Mucosa of gallbladder (tissue), 1 donor: ENCODE measurements around the gene TAS1R2. TPM values are rescaled to one million over a fixed set of nuclear protein-coding genes. Genes with fewer than 3 reads are reported as not detected.

Experiments used
- DNase-seq: peaks from one replicate; pipeline ENCODE4 v3.0.0-alpha.2; 2020; ENCODE audit warnings: low spot score
- total RNA-seq: library from RNA; stranded (reverse); gene quantifications from one replicate; pipeline ENCODE4 v1.2.1, GENCODE V29; 2021
- donor health status: DM: no; HTN: no; CAD: no.

The TAS1R2 gene
- total RNA-seq, 1 donor from 2014 or later, result not detected

DNA sequence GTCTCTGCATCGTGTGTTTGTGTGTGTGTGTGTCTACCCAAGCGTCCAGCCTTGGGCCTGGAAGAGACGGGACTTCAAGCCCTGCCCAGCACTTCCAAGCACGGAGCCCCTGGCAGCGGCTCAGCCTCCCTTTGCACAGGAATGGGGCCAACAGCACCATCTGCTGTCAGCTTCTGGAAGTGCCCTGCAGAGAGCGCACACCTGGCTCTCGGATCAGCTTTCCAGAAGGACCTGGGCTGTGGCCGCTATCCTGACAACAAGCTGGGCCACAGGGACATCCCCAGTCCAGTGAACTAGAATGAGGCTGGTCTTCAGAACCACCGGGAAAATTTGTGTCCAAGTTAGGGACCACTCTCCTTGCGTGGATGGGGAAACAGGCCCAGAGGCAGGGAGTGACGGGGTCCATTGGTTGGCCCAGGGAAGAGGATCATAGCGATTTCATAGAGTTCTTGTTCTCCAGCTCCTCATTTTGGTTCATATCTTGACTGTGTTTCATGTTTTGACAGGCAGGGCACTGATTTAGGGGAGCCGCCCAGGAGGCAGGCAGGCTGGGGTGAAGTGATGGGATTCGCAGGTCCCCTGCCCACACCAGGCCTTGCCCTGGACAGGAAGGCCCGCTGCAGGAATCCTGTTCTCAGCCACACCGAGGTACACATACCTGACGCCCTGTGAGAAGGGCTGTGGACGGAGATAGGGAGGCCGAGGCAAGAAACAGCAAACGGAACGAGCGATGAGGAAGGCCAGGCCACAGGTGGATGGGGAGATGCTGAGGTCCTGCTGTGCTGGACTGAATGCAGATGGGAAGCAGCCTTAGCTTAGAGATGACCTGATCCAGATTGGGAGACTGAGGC, 38.4 kb downstream of the TAS1R2 start:
- peak; percentile 69 for DNase-seq

DNA sequence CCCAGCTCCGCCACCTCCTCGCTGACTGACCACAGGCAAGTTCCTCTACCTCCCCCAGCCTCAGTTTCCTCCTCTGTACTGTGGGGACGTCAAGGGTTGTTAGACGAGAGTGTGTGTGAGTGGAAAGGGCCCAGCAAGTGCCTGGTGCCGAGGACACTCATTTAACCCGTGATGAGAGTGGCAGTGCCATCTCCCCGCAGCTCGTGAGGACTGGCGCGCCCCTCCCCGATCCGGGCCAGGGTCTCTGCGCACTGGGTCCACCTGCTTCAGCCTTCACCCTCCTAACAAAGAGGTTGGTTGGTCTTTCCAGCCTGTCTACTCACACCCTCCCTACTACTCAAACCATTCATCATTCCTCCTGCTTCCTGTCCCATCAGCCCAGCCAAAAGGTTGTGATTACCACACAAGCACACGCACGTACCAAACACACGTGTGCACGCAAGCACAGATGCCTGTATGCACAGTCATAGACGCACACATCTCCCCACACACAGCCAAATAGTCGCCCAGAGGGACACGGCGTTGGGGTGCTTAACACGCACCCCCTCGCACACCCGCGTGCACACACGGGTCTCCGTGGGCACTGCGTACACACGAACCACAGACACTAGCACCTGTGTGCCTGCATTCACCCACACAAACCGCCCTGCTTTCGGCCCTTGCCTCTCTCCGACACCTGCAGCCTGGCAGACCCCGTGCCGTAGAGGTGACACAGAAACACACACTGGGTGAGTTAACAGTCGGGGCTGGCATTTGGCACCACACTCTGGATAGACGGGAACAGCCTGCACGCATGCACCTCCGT, 39.3 kb downstream of the TAS1R2 start:
- DNase-seq, result no peak

- DNase-seq, result no peak
Observed at GRCh38 chr1:18819203-18819602, 40.3 kb downstream of the TAS1R2 start.

DNA sequence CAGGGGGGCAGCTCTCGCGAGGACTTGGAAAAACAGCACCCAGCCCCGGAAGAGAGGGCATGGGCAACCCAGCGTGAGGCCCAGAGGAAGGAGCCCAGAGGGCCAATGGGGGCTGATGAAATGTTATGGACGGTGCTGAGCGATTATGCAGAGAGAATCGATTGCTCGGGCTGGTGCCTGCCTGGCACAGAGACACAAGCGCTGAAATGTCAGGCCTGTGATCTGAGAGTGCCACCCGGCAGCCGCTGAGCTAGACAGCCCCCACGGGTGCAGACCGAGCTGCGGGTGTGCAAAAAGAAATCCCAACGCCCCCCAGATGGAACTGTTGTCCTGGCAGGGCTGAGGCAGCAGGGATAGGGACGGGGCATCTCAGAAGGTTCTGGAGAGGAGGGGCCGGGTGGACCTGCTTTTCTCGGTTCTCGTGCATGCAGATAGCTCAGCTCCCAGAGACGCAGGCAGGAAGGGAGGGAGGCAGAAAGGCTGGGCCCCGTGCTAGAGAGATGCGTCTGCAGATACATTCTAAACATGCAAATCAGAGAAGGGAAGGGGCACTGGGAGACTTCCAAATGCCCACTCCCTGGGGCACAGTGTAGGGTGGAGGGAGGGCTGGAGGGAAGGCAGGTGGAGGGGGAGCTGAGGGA, 41.5 kb downstream of the TAS1R2 start:
- no peak for DNase-seq

GRCh38 chr1:18817316-18817715, 42.1 kb downstream of the TAS1R2 start:
- no peak for DNase-seq

DNA sequence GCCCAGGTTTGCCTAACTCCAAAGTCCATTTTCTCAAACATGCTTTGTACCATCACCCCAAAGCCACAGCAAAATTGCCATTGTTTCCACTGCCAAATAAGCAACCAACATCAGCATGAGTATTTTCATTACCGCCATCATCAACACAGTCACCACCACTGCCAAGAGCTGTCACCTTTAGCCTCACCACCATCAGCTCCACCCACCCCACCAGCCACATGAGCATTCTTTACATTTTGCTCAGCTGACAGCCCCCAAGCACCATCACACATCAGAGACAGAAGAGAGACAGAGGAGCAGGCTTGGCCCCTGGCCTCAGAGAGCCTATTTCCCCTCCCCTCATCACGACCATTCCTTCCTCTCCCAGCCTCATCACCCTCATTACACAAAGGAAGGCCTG, 42.7 kb downstream of the TAS1R2 start:
- DNase-seq, result no peak

DNA sequence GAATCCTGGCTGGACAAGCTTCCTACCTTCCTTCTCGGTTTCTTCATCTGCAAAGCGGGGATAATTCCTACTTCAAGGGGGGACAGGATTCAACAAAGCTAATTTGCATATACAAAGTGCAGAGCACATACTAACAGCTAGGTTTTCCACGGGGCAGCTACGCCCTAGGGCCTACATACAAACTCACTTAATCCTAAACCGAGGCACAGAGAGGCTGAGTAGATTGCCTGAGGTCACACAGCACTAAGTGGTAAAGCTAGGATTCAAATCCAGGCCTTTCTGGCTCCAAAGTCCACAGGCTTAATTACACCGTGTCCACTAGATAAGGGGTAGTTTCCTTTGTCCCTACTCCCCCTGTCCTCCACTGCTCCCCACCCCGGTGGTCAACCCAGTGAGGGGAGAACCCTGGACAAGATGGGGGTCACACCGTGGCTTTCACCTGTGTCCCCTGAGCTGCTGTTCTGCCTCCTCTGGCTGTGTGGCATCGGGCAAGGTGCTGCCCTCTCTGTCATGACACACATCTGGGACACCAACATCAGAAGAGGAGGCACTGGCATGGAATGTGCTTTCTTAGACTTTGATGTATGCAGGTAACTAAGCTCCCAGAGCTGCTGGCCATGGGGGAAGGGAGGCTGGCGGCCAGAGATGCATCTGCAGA, 44.5 kb downstream of the TAS1R2 start:
- DNase-seq, result no peak

GRCh38 chr1:18814425-18814824, 45.0 kb downstream of the TAS1R2 start:
- no peak for DNase-seq

- no peak for DNase-seq
Observed at GRCh38 chr1:18812453-18812939, 47.0 kb downstream of the TAS1R2 start.

GRCh38 chr1:18811733-18812452, 47.6 kb downstream of the TAS1R2 start:
- no peak for DNase-seq

DNA sequence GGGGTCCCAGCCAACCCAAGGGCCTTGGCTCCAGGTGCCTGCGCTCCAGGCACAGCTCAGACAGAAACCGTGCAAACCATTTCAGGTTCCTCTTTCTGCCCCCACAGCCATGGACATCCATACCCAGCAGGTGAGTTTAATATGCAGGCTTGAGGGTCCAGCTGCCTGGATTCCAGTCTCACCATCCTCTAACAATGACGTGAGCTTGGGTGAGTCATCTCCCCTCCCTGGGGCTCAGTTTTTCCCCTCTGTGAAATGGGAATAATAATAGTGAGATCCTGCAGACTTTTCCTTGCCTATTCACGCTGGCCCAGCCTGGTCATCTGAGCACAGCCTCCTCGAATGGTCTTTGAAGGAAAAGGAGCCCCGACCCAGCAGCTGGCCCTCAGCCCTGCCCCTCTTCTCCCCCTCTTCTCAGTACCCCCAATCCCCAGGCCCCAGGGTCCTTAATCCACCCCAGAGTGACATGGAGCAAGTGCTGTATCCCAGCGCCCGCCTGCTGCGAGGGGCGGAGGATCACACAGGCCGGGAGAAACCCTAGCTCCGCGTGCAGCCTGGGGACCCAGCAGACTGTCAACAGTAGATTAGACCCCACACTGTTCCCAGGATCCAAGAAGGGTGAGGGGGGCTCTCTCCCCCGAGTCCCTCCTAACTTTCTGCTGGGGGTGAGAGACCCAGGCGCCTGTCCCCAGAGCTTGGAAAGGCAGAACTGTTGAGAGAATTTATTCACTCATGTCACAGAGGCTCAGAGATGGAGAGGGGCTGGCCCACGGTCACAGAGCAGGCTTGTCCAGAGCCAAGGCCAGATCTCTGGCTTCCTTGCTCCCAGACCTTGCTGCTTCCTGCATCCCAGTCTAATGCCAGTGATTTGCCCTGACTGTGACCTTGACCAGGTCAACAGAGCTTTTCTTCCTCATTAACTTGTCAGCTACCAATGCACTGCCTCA, 49.2 kb downstream of the TAS1R2 start:
- no peak for DNase-seq

DNA sequence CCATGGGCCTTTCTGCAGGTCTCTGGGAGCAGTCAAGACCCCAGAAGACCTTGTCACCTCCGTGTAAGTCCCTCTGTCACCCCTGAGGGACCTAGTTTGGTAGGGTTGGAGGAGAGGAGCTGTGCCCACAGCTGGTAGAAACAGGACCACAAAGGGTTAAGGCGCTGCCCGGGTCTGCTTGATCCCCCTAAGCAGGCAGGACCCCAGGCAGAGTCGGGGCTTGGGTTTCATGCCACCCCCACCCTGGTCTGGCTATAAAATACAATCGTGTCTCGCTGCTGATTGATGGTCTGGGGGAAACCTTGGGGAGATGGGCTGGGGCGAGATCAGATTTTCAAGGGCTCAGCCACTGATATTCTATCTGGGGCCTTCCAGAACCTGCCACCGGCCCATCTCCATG, 50.9 kb downstream of the TAS1R2 start:
- DNase-seq, result no peak

DNA sequence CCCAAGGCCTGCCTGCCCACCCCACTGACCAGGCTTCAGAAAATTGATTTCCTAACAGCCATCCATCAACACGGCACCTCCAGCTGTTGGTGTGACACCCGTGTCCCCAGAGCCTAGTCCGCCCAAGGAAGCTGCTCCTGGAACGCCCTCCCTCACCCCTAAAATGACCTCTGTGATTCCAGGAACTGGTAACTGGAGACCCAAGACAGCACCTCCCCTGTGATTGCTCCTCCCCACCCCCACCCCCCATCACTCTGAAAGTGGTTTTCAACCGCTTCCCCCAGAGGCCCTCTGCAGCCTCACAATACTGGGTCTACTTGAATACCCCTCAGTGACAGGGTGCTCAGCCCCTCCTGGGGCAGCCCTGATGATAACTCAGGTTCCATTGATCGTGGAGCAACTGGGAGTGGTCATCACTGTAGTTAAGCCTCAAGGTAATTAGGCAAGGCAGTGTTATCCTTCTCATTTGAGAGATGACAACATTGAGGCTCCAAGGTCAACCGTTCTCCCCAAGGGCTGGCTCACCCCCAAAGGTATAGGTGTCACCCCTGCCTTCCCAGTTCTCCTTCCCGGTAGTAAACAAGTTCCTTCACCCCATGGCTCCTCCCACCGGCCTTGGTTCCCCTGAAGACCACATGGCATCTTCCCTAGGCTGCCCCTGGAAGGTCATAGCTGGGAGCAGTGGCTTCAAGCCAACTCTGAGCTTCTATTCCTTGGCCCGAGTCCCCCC, 52.0 kb downstream of the TAS1R2 start:
- DNase-seq, result no peak

DNA sequence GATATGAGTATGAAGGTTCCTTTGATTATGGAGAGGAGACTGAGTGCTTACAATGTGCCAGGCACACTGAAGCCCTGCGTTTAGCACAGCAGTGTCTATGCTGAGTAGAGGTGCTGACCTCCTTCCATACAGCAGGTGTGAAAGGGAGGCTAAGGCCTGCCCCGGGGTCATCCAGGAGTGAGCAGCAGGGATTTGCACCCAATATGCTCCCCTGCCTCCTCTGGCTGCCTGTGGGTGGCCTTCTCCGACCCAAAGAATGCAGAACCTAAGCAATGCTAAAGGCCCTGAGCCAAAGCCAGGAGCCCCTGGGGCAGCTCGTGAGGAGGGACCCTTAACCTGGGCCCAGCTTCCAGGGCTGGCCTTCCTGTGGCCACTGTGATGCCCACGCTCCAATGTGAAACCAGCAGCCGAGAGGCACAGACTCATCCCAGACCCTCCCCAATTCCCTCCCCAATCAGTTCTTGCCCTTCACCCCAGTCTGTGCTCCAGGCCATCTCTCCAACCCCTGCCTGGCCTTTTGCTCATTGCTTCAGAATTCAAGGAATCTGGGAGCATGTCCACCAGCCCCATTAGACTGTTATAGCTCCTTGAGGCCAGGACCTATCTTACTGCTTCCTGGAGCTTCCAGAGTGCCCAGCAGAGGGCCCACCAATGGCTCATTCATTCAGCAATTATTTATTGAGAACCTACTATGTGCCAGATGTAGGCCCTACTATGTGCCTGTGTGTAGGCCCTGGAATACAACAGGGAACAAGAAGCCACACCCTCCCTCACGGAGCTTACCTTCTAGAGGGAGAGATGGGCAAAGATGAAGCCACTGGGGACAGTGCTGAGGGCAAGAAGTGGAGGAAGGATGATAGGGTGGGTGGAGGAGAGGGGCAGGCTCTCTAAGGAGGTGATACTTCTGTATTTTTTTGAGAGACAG, 53.3 kb downstream of the TAS1R2 start:
- DNase-seq, result no peak

DNA sequence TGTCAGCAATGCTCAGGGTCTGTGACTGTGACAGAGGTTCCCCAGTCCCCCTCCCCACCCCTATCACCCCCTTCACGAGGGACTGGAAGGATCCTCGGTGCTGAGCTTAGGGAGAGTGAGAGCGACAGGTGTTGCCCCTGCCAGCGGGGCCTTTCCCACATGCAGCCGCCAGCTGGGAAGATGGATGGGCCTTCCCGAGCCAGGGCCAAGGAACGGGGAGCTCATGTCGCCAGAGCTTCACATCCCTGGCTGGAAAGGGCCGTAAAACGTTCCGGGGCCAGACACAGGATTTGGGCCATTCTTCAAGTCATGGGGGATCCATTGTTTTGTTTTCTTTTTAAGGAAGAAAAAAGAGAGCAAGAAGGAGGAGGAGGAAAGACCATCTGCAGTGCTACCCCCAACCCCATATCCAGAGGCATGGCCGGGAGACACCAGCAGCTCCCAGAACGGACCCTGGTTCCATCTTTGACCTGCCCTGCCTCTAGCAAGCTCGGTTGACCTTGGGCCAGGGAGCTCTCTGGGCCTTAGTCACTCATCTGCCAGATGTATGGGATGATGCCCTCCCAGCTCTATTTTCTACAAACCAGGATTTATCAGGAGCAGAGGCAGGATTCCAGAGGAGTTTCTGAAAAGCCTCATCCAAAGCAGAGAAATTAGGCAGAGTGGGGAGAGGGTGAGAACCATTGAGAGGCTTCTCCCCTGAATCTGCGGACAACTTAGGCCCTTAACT, 54.1 kb downstream of the TAS1R2 start:
- DNase-seq, result no peak

DNA sequence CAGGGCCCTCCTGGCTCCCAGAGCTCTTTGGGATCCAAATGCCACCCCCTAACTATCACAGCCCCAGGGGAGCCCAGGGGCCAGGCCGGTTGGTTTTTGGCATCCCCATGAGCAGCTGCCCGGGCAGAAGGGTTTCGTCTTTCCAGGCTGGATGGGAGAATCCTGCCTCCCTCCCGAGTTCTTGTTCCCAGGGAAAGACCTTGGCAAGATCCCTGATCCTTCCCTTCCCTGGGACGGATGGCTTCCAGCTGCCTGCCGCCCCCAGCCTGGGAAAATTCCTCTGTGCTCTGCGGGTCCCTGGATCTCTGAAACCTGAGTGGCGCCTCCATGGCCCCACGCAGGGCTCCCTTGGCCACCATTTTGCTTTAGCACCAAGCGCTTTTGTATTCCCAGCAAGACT, 55.6 kb downstream of the TAS1R2 start:
- no peak for DNase-seq

DNA sequence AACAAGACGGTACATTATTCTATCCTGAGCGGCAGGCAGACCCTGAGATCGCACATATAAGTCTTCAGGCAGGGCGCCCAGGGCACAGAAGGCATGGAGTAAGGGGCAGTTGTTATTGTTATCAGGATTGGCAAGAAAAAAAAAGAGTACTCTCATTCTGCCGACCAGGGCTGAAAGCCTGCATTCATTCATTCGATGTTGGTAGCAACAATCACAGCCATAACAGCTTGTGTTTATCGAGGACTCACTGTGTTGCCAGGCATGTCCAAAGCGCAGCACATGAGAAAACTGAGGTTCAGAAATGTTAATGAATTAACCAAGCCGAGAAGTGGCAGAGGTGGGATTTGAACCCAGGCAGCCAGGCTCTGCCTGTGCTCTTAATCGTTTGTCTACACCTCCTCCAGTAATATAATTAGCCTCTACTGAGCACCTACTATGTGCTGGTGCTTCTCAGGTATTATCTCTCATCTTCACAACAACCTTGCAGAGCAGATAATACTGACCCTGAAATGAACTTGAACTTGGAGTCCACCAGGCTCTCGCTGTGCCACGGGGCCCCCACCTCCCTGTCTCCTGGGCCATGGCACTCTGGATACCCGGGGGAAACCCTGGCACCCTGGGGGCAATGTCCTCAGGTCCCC, 56.2 kb downstream of the TAS1R2 start:
- no peak for DNase-seq
